Liver (tissue), 9 donors: ENCODE measurements around the gene CSNK1E. TPM values are rescaled to one million over a fixed set of nuclear protein-coding genes. Genes with fewer than 3 reads are reported as not detected.
A peak's percentile ranks its signal among the peaks of the same experiment; 100 is the strongest.

Experiments
- DNase-seq: peaks from one replicate; pipeline ENCODE4 v3.0.0-alpha.2; 2017; ENCODE audit warnings: low spot score
- H3K27ac ChIP-seq, 2 donors: one replicate each; pipeline ENCODE4 v1.7.0; 2013; ENCODE audit warnings: inconsistent platforms in 2 of 2, low read length in 2 of 2, control low read depth in 1 of 2, low read depth in 1 of 2, mild to moderate bottlenecking in 1 of 2
- H3K27me3 ChIP-seq, 4 donors: one replicate each; pipeline versions ENCODE4 v1.6.1 to v1.7.0; 2013; ENCODE audit warnings: low read length in 3 of 4, inconsistent platforms in 1 of 4, mild to moderate bottlenecking in 1 of 4, moderate library complexity in 1 of 4; ENCODE audit not compliant: control insufficient read depth in 4 of 4, insufficient read depth in 4 of 4
- H3K36me3 ChIP-seq, 4 donors: one replicate each; pipeline versions ENCODE4 v1.6.1 to v1.7.0; 2013; ENCODE audit warnings: low read length in 3 of 4, mild to moderate bottlenecking in 3 of 4, low read depth in 1 of 4, moderate library complexity in 1 of 4; ENCODE audit not compliant: control insufficient read depth in 4 of 4, insufficient read depth in 3 of 4
- H3K4me1 ChIP-seq, 4 donors: one replicate each; pipeline versions ENCODE4 v1.6.1 to v1.7.0; 2013; ENCODE audit warnings: low read length in 3 of 4, mild to moderate bottlenecking in 3 of 4, moderate library complexity in 1 of 4; ENCODE audit not compliant: control insufficient read depth in 4 of 4, insufficient read depth in 4 of 4
- H3K4me3 ChIP-seq, 3 donors: one replicate each; pipeline versions ENCODE4 v1.6.1 to v1.7.0; 2013; ENCODE audit warnings: low read length in 3 of 3, control low read depth in 1 of 3, low read depth in 1 of 3, mild to moderate bottlenecking in 1 of 3
- H3K9ac ChIP-seq, 2 donors: one replicate each; pipeline ENCODE4 v1.7.0; 2013; ENCODE audit warnings: low read length in 2 of 2, mild to moderate bottlenecking in 2 of 2, moderate library complexity in 2 of 2, control low read depth in 1 of 2, low read depth in 1 of 2
- H3K9me3 ChIP-seq, 4 donors: one replicate each; pipeline versions ENCODE4 v1.6.1 to v1.7.0; 2013; ENCODE audit warnings: low read length in 3 of 4; ENCODE audit not compliant: control insufficient read depth in 4 of 4
- ATF3 ChIP-seq: IDR thresholded peaks from 2 replicates; pipeline ENCODE4 v1.6.1; 2016; ENCODE audit warnings: antibody characterized with exemption
- EGR1 ChIP-seq, 2 donors: IDR thresholded peaks; 2 replicates each; pipeline ENCODE4 v1.6.1; 2016 to 2018; ENCODE audit warnings: antibody characterized with exemption in 2 of 2, low read depth in 2 of 2
- FOXA1 ChIP-seq: IDR thresholded peaks from 2 replicates; pipeline ENCODE4 v1.6.1; 2016; ENCODE audit warnings: antibody characterized with exemption
- FOXA2 ChIP-seq: IDR thresholded peaks from 2 replicates; pipeline ENCODE4 v1.6.1; 2016; ENCODE audit warnings: antibody characterized with exemption
- GABPA ChIP-seq, 2 donors: IDR thresholded peaks in 1 of 2; conservative IDR thresholded peaks in 1 of 2; 2 replicates each; pipeline ENCODE4 v1.6.1; 2016; ENCODE audit warnings: antibody characterized with exemption in 2 of 2, mild to moderate bottlenecking in 1 of 2, moderate library complexity in 1 of 2
- HNF4A ChIP-seq, 2 donors: conservative IDR thresholded peaks; 2 replicates each; pipeline ENCODE4 v1.6.1; 2016; ENCODE audit warnings: antibody characterized with exemption in 2 of 2, mild to moderate bottlenecking in 2 of 2
- HNF4G ChIP-seq: IDR thresholded peaks from 2 replicates; pipeline ENCODE4 v1.6.1; 2016; ENCODE audit warnings: antibody characterized with exemption
- JUND ChIP-seq, 2 donors: IDR thresholded peaks; 2 replicates each; pipeline ENCODE4 v1.6.1; 2016; ENCODE audit warnings: antibody characterized with exemption in 2 of 2
- MAX ChIP-seq: IDR thresholded peaks from 2 replicates; pipeline ENCODE4 v1.6.1; 2016; ENCODE audit warnings: antibody characterized with exemption
- NR2F2 ChIP-seq: IDR thresholded peaks from 2 replicates; pipeline ENCODE4 v1.6.1; 2016; ENCODE audit warnings: antibody characterized with exemption
- RAD21 ChIP-seq, 2 donors: IDR thresholded peaks; 2 replicates each; pipeline ENCODE4 v1.6.1; 2016; ENCODE audit warnings: antibody characterized with exemption in 2 of 2, mild to moderate bottlenecking in 2 of 2
- RXRA ChIP-seq, 2 donors: IDR thresholded peaks; 2 replicates each; pipeline ENCODE4 v1.6.1; 2017 to 2018; ENCODE audit warnings: antibody characterized with exemption in 2 of 2, mild to moderate bottlenecking in 1 of 2
- SP1 ChIP-seq: IDR thresholded peaks from 2 replicates; pipeline ENCODE4 v1.6.1; 2018; ENCODE audit warnings: antibody characterized with exemption, mild to moderate bottlenecking
- TAF1 ChIP-seq: conservative IDR thresholded peaks from 2 replicates; pipeline ENCODE4 v1.6.1; 2016; ENCODE audit warnings: antibody characterized with exemption, mild to moderate bottlenecking
- YY1 ChIP-seq: IDR thresholded peaks from 2 replicates; pipeline ENCODE4 v1.6.1; 2016; ENCODE audit warnings: antibody characterized with exemption, mild to moderate bottlenecking
- WGBS: extraction: QIAGEN DNeasy Blood & Tissue Kit; methylation state at CpG from one replicate; pipeline ENCODE4 v1.1.7; 2013; 5-methylcytosine and 5-hydroxymethylcytosine counted together
- polyA plus RNA-seq, 2 donors: library from polyadenylated mRNA; stranded (reverse) in 1 of 2; unstranded in 1 of 2; fragments of 200-250 nt in 1 of 2; fragments of >200 nt in 1 of 2; fragmentation: Nextera tagmentation in 1 of 2; extraction: Ambion mirVana in 1 of 2; gene quantifications; one replicate each; pipeline versions ENCODE4 v1.2.1 to v1.2.3, GENCODE V29; 2013 to 2015
- total RNA-seq, 2 donors: library from RNA; depleted of rRNA; stranded (reverse); fragments of >200 nt; gene quantifications; one replicate each; pipeline ENCODE4 v1.2.3, GENCODE V29; 2014
- TF ChIP-seq, protein P1 (sequence below): IDR thresholded peaks from 2 replicates; pipeline ENCODE4 v1.6.1; 2016; ENCODE audit warnings: antibody characterized with exemption, mild to moderate bottlenecking
- TF ChIP-seq, protein P2 (sequence below): fragments of 150-350 bp; IDR thresholded peaks from 2 replicates; pipeline ENCODE4 v1.5.1; 2017; ENCODE audit warnings: improper control_type of control experiment, low read depth, low read length; ENCODE audit not compliant: missing input control
- TF ChIP-seq, protein P3 (sequence below): IDR thresholded peaks from 2 replicates; pipeline ENCODE4 v1.6.1; 2016; ENCODE audit warnings: antibody characterized with exemption
- donor health status: healthy.
- donor health status: healthy.
- donor health status: healthy.
- donor health status: healthy.
- donor health status: healthy.

Gene CSNK1E
- total and polyA plus RNA-seq, 4 donors: 8.4 to 27.4 (median 13.7) TPM

DNA sequence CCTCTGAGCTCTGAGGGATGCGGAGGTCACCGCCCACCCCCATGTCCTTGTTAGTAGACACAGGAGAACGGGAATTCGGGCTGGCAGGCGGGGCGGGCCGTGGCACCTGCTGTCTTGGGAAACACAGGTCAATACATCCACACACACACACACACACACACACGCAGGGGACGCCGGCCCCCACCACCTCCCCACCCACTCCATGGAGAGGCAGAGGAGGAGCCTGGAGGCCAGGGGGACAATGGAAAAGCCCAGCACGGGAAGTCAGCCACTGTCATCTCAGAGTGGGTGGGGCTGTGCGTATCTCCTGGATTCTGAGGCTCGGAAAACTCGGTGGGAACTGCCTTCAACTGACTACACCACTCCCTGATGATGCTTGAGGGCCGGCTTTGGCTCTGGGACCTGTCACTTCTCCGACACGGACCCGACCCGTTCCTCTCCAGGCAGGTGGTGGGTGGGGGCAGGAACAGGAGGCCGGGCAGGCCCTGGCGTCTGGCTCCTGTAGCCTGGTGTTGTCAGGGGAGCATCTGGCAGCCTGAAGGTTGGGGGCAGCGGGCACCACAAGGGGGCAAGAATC, 25.9 kb downstream of the CSNK1E start:
- Histone ChIP-seq H3K9ac (no peak overlapping the region), H3K27me3 (no peaks in the 10 kb centered on the region), H3K4me3 (no peak overlapping the region), H3K27ac (peak overlapping the region in 1 of 2 donors; percentile 33), H3K36me3 (peaks cover 0 to 13% (median 2%) of the 10 kb centered on the region in 4 donors), H3K9me3 (no peaks in the 10 kb centered on the region), H3K4me1 (no peaks in the 10 kb centered on the region)
- no peak for DNase-seq
- WGBS: 82% methylated on average over 22 of the region's 22 CpGs
- TF ChIP-seq EGR1 (IDR thresholded peaks at IDR 0.05; ENCODE audit: low read depth in 2 of 2): no peak

DNA sequence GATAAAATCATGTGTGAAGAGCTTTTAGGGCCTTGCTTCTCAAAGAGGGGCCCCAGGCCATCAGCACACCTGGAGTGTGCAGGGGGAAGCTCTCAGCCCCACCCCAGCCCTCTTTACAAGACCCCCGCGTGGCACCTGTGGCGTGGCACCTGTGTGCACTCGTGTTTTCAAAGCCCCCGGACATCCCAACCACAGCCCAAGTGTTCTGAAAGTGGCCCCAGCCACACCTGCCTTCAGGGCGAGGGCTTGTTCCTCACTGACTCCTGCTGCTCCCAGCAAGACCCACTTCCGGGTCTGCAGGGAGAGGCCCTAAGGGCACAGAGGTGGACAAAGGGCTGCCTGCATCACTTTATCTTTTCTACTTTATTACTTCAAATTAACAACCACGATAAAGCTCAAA, 26.9 kb downstream of the CSNK1E start:
- Histone ChIP-seq H3K9ac (no peak overlapping the region), H3K27ac (no peak overlapping the region), H3K4me1 (no peaks in the 10 kb centered on the region), H3K9me3 (no peaks in the 10 kb centered on the region), H3K36me3 (peaks cover 0 to 5% (median 2%) of the 10 kb centered on the region in 4 donors), H3K27me3 (no peaks in the 10 kb centered on the region), H3K4me3 (no peak overlapping the region)
- DNase-seq: no peak
- no peak for TF ChIP-seq FOXA1
- TF ChIP-seq SP1: no peak
- TF ChIP-seq NR2F2: no peak
- no peak for TF ChIP-seq HNF4G
- TF ChIP-seq FOXA2: no peak
- TF ChIP-seq YY1: no peak
- no peak for TF ChIP-seq EGR1 (IDR thresholded peaks at IDR 0.05; ENCODE audit: low read depth in 2 of 2)
- no peak for TF ChIP-seq JUND (IDR thresholded peaks at IDR 0.05)
- no peak for TF ChIP-seq TAF1
- TF ChIP-seq, protein P1, sequence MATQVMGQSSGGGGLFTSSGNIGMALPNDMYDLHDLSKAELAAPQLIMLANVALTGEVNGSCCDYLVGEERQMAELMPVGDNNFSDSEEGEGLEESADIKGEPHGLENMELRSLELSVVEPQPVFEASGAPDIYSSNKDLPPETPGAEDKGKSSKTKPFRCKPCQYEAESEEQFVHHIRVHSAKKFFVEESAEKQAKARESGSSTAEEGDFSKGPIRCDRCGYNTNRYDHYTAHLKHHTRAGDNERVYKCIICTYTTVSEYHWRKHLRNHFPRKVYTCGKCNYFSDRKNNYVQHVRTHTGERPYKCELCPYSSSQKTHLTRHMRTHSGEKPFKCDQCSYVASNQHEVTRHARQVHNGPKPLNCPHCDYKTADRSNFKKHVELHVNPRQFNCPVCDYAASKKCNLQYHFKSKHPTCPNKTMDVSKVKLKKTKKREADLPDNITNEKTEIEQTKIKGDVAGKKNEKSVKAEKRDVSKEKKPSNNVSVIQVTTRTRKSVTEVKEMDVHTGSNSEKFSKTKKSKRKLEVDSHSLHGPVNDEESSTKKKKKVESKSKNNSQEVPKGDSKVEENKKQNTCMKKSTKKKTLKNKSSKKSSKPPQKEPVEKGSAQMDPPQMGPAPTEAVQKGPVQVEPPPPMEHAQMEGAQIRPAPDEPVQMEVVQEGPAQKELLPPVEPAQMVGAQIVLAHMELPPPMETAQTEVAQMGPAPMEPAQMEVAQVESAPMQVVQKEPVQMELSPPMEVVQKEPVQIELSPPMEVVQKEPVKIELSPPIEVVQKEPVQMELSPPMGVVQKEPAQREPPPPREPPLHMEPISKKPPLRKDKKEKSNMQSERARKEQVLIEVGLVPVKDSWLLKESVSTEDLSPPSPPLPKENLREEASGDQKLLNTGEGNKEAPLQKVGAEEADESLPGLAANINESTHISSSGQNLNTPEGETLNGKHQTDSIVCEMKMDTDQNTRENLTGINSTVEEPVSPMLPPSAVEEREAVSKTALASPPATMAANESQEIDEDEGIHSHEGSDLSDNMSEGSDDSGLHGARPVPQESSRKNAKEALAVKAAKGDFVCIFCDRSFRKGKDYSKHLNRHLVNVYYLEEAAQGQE: no peak
- TF ChIP-seq RAD21 (IDR thresholded peaks at IDR 0.05): no peak
- no peak for TF ChIP-seq RXRA (IDR thresholded peaks at IDR 0.05)
- no peak for TF ChIP-seq MAX
- TF ChIP-seq, protein P2, sequence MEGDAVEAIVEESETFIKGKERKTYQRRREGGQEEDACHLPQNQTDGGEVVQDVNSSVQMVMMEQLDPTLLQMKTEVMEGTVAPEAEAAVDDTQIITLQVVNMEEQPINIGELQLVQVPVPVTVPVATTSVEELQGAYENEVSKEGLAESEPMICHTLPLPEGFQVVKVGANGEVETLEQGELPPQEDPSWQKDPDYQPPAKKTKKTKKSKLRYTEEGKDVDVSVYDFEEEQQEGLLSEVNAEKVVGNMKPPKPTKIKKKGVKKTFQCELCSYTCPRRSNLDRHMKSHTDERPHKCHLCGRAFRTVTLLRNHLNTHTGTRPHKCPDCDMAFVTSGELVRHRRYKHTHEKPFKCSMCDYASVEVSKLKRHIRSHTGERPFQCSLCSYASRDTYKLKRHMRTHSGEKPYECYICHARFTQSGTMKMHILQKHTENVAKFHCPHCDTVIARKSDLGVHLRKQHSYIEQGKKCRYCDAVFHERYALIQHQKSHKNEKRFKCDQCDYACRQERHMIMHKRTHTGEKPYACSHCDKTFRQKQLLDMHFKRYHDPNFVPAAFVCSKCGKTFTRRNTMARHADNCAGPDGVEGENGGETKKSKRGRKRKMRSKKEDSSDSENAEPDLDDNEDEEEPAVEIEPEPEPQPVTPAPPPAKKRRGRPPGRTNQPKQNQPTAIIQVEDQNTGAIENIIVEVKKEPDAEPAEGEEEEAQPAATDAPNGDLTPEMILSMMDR: no peak
- no peak for TF ChIP-seq ATF3
- TF ChIP-seq, protein P3, sequence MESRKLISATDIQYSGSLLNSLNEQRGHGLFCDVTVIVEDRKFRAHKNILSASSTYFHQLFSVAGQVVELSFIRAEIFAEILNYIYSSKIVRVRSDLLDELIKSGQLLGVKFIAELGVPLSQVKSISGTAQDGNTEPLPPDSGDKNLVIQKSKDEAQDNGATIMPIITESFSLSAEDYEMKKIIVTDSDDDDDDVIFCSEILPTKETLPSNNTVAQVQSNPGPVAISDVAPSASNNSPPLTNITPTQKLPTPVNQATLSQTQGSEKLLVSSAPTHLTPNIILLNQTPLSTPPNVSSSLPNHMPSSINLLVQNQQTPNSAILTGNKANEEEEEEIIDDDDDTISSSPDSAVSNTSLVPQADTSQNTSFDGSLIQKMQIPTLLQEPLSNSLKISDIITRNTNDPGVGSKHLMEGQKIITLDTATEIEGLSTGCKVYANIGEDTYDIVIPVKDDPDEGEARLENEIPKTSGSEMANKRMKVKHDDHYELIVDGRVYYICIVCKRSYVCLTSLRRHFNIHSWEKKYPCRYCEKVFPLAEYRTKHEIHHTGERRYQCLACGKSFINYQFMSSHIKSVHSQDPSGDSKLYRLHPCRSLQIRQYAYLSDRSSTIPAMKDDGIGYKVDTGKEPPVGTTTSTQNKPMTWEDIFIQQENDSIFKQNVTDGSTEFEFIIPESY: no peak
- no peak for TF ChIP-seq HNF4A (conservative IDR thresholded peaks at IDR 0.05)
- no peak for TF ChIP-seq GABPA (IDR thresholded peaks at IDR 0.05 in 1 of 2, conservative IDR thresholded peaks at IDR 0.05 in 1 of 2)
- WGBS: 83% methylated on average over 8 of the region's 8 CpGs
